ENCODE results near the gene RFTN2.

GRCh38 chr2:197558393-197558792, 117.0 kb downstream of the RFTN2 start:
- TF ChIP-seq CTCF (IDR thresholded peaks at IDR 0.05; ENCODE audit: extremely low read depth in 1 of 2, insufficient read depth in 1 of 2, low read depth in 1 of 2, low read length in 2 of 2) = no peak
- TF ChIP-seq POLR2AphosphoS5 (IDR thresholded peaks at IDR 0.05; ENCODE audit: insufficient read depth, low read depth, low read length) = no peak
- TF ChIP-seq POLR2A (IDR thresholded peaks at IDR 0.05; ENCODE audit: low read depth, low read length) = no peak
- no peak for TF ChIP-seq EZH2 (IDR thresholded peaks at IDR 0.05; ENCODE audit: borderline replicate concordance, low read depth, low read length, severe bottlenecking)
- TF ChIP-seq JUN (IDR thresholded peaks at IDR 0.05; ENCODE audit: borderline replicate concordance, insufficient read depth, insufficient read length, low read depth) = no peak
- TF ChIP-seq MAX (IDR thresholded peaks at IDR 0.05; ENCODE audit: insufficient read depth, insufficient read length) = no peak
- no peak for TF ChIP-seq MYC (IDR thresholded peaks at IDR 0.05; ENCODE audit: low read depth, low read length)
- TF ChIP-seq FOS (IDR thresholded peaks at IDR 0.05; ENCODE audit: borderline replicate concordance, insufficient read depth, low read length) = peak; percentile 33
- TF ChIP-seq GATA2 (IDR thresholded peaks at IDR 0.05; ENCODE audit: insufficient read depth, insufficient read length, low read depth, low read length) = no peak

Measured in endothelial cell of umbilical vein (primary cell).